Right lobe of liver (tissue), 4 donors: ENCODE results near the gene MB21D2.
"Not testable (repeated sequence)": the region's sequence is repeated elsewhere in the genome, so short reads cannot be mapped to it uniquely, and the experiment has no call there.

Experiments used
- CTCF ChIP-seq, 4 donors: fragments of 200-600 bp in 3 of 4; fragments of 450-650 bp in 1 of 4; IDR thresholded peaks; one replicate each; pipeline versions ENCODE4 v1.5.1 to v1.8.0; 2016 to 2022; ENCODE audit warnings: antibody characterized with exemption in 4 of 4, mild to moderate bottlenecking in 2 of 4
- POLR2A ChIP-seq: fragments of 450-650 bp; IDR thresholded peaks from one replicate; pipeline ENCODE4 v1.6.1; 2017; ENCODE audit warnings: antibody characterized with exemption, mild to moderate bottlenecking
- donor health status: DM: no; HTN: no; CAD: no.
- donor health status: DM: no; HTN: no; CAD: no.
- donor health status: DM: no; HTN: yes; CAD: no.

DNA sequence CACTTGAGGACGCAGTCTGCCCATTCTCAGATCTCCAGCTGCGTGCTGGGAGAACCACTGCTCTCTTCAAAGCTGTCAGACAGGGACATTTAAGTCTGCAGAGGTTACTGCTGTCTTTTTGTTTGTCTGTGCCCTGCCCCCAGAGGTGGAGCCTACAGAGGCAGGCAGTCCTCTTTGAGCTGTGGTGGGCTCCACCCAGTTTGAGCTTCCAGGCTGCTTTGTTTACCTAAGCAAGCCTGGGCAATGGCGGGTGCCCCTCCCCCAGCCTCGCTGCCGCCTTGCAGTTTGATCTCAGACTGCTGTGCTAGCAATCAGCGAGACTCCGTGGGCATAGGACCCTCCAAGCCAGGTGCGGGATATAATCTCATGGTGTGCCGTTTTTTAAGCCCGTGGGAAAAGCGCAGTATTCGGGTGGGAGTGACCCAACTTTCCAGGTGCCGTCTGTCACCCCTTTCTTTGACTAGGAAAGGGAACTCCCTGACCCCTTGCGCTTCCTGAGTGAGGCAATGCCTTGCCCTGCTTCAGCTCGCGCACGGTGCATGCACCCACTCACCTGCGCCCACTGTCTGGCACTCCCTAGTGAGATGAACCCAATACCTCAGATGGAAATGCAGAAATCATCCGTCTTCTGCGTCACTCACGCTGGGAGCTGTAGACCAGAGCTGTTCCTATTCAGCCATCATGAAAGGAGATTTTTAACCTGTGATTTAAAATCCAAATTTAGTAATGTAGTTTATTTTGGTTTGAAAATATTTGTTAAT lies 47.5 kb upstream of the MB21D2 start:
- not testable (repeated sequence) for TF ChIP-seq POLR2A; CTCF (IDR thresholded peaks at IDR 0.05)
